ENCODE measurements around the gene VSIR.

GRCh38 chr10:71789871-71790270 is 16.6 kb upstream of the VSIR start:
- TF ChIP-seq CTCF (IDR thresholded peaks at IDR 0.05) (no peak), POLR2A (IDR thresholded peaks at IDR 0.05) (no peak)
